HEK293 (cell line): Measurements from ENCODE around the gene SH3PXD2B.

ENCODE experiments used
- SP2 ChIP-seq: fragments of 450-650 bp; formaldehyde crosslinking; IDR thresholded peaks from 2 replicates; pipeline ENCODE4 v1.5.1; 2016; ENCODE audit warnings: missing biosample characterization, missing genetic modification characterization
- YY2 ChIP-seq: fragments of 450-650 bp; formaldehyde crosslinking; IDR thresholded peaks from 2 replicates; pipeline ENCODE4 v1.5.1; 2016; ENCODE audit warnings: missing biosample characterization, missing genetic modification characterization
- ZNF239 ChIP-seq: fragments of 450-650 bp; formaldehyde crosslinking; IDR thresholded peaks from 2 replicates; pipeline ENCODE4 v1.5.1; 2016; ENCODE audit warnings: missing biosample characterization, missing genetic modification characterization
- TF ChIP-seq, protein P1 (sequence below): fragments of 450-650 bp; formaldehyde crosslinking; IDR thresholded peaks from 2 replicates; pipeline ENCODE4 v1.5.1; 2016; ENCODE audit warnings: missing biosample characterization, missing genetic modification characterization
- TF ChIP-seq, protein P2 (sequence below): fragments of 450-650 bp; formaldehyde crosslinking; IDR thresholded peaks from 2 replicates; pipeline ENCODE4 v1.5.1; 2016; ENCODE audit warnings: missing biosample characterization, missing genetic modification characterization, low read depth
- TF ChIP-seq, protein P3 (sequence below): fragments of 450-650 bp; formaldehyde crosslinking; IDR thresholded peaks from 2 replicates; pipeline ENCODE4 v1.5.1; 2016; ENCODE audit warnings: missing biosample characterization, missing genetic modification characterization
- TF ChIP-seq, protein P4 (sequence below): fragments of 450-650 bp; formaldehyde crosslinking; conservative IDR thresholded peaks from 2 replicates; pipeline ENCODE4 v1.5.1; 2016; ENCODE audit warnings: low read depth, missing biosample characterization, missing genetic modification characterization

DNA sequence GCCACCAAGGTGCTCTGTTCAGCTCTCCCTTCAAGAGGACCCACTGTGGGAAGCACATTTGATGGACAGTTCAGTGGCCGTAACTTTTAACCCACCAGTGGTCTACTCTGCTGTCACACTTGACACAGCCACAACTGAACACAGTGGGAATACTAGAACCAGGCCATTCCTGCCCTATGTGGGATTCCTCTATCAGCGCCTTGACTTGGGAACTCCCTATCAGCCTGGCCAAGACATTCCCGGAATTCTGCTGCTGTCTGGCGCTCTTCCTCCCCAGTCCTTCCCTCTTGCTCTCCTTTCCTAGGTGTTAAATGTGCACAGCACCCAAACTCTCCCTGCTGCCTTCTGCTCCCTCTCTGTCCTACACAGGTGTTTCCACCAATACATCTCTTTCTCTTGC, 23.1 kb upstream of the SH3PXD2B start:
- TF ChIP-seq, protein P1, sequence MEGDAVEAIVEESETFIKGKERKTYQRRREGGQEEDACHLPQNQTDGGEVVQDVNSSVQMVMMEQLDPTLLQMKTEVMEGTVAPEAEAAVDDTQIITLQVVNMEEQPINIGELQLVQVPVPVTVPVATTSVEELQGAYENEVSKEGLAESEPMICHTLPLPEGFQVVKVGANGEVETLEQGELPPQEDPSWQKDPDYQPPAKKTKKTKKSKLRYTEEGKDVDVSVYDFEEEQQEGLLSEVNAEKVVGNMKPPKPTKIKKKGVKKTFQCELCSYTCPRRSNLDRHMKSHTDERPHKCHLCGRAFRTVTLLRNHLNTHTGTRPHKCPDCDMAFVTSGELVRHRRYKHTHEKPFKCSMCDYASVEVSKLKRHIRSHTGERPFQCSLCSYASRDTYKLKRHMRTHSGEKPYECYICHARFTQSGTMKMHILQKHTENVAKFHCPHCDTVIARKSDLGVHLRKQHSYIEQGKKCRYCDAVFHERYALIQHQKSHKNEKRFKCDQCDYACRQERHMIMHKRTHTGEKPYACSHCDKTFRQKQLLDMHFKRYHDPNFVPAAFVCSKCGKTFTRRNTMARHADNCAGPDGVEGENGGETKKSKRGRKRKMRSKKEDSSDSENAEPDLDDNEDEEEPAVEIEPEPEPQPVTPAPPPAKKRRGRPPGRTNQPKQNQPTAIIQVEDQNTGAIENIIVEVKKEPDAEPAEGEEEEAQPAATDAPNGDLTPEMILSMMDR = no peak
- no peak for TF ChIP-seq ZNF239 (tag by site-specific recombination)
- TF ChIP-seq, protein P2, sequence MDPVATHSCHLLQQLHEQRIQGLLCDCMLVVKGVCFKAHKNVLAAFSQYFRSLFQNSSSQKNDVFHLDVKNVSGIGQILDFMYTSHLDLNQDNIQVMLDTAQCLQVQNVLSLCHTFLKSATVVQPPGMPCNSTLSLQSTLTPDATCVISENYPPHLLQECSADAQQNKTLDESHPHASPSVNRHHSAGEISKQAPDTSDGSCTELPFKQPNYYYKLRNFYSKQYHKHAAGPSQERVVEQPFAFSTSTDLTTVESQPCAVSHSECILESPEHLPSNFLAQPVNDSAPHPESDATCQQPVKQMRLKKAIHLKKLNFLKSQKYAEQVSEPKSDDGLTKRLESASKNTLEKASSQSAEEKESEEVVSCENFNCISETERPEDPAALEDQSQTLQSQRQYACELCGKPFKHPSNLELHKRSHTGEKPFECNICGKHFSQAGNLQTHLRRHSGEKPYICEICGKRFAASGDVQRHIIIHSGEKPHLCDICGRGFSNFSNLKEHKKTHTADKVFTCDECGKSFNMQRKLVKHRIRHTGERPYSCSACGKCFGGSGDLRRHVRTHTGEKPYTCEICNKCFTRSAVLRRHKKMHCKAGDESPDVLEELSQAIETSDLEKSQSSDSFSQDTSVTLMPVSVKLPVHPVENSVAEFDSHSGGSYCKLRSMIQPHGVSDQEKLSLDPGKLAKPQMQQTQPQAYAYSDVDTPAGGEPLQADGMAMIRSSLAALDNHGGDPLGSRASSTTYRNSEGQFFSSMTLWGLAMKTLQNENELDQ = no peak
- TF ChIP-seq SP2 = no peak
- no peak for TF ChIP-seq YY2 (tag by site-specific recombination)
- TF ChIP-seq, protein P3, sequence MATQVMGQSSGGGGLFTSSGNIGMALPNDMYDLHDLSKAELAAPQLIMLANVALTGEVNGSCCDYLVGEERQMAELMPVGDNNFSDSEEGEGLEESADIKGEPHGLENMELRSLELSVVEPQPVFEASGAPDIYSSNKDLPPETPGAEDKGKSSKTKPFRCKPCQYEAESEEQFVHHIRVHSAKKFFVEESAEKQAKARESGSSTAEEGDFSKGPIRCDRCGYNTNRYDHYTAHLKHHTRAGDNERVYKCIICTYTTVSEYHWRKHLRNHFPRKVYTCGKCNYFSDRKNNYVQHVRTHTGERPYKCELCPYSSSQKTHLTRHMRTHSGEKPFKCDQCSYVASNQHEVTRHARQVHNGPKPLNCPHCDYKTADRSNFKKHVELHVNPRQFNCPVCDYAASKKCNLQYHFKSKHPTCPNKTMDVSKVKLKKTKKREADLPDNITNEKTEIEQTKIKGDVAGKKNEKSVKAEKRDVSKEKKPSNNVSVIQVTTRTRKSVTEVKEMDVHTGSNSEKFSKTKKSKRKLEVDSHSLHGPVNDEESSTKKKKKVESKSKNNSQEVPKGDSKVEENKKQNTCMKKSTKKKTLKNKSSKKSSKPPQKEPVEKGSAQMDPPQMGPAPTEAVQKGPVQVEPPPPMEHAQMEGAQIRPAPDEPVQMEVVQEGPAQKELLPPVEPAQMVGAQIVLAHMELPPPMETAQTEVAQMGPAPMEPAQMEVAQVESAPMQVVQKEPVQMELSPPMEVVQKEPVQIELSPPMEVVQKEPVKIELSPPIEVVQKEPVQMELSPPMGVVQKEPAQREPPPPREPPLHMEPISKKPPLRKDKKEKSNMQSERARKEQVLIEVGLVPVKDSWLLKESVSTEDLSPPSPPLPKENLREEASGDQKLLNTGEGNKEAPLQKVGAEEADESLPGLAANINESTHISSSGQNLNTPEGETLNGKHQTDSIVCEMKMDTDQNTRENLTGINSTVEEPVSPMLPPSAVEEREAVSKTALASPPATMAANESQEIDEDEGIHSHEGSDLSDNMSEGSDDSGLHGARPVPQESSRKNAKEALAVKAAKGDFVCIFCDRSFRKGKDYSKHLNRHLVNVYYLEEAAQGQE (tag by site-specific recombination) = no peak
- TF ChIP-seq, protein P4, sequence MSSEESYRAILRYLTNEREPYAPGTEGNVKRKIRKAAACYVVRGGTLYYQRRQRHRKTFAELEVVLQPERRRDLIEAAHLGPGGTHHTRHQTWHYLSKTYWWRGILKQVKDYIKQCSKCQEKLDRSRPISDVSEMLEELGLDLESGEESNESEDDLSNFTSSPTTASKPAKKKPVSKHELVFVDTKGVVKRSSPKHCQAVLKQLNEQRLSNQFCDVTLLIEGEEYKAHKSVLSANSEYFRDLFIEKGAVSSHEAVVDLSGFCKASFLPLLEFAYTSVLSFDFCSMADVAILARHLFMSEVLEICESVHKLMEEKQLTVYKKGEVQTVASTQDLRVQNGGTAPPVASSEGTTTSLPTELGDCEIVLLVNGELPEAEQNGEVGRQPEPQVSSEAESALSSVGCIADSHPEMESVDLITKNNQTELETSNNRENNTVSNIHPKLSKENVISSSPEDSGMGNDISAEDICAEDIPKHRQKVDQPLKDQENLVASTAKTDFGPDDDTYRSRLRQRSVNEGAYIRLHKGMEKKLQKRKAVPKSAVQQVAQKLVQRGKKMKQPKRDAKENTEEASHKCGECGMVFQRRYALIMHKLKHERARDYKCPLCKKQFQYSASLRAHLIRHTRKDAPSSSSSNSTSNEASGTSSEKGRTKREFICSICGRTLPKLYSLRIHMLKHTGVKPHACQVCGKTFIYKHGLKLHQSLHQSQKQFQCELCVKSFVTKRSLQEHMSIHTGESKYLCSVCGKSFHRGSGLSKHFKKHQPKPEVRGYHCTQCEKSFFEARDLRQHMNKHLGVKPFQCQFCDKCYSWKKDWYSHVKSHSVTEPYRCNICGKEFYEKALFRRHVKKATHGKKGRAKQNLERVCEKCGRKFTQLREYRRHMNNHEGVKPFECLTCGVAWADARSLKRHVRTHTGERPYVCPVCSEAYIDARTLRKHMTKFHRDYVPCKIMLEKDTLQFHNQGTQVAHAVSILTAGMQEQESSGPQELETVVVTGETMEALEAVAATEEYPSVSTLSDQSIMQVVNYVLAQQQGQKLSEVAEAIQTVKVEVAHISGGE (tag by site-specific recombination) = no peak
